Activated naive CD4-positive, alpha-beta T cell treated with anti-CD3 and anti-CD28 coated beads, Interleukin-2, amount 10 ng/mL, durations not matched to agents 7 days and 5 days (primary cell): Measurements from ENCODE around the gene AP1M2.
"Not testable (repeated sequence)": the region's sequence is repeated elsewhere in the genome, so short reads cannot be mapped to it uniquely, and the experiment has no call there.

ENCODE experiments used
- CTCF ChIA-PET: fragments of 350-600 bp; sonication (Branson Sonifier 250); formaldehyde crosslinking; loops from one replicate; lab custom pipeline; 2021; ENCODE audit warnings: antibody characterized with exemption; lab: Charles Lee
- DNase-seq: peaks from one replicate; pipeline ENCODE4 v3.0.0-alpha.2; 2020
- H3K27ac Mint-ChIP-seq: one replicate; pipeline ENCODE4 v1.8.0; 2021; ENCODE audit warnings: mild to moderate bottlenecking, moderate library complexity, mixed read lengths
- H3K27me3 Mint-ChIP-seq: one replicate; pipeline ENCODE4 v1.8.0; 2021; ENCODE audit warnings: mild to moderate bottlenecking, mixed read lengths
- H3K36me3 Mint-ChIP-seq: one replicate; pipeline ENCODE4 v1.8.0; 2021; ENCODE audit warnings: mixed read lengths
- H3K4me1 Mint-ChIP-seq: one replicate; pipeline ENCODE4 v1.8.0; 2021; ENCODE audit warnings: mixed read lengths
- H3K4me3 Mint-ChIP-seq: one replicate; pipeline ENCODE4 v1.8.0; 2021; ENCODE audit warnings: mild to moderate bottlenecking, moderate library complexity, mixed read lengths
- H3K9me3 Mint-ChIP-seq: one replicate; pipeline ENCODE4 v1.8.0; 2021; ENCODE audit warnings: mixed read lengths

Gene AP1M2

DNA sequence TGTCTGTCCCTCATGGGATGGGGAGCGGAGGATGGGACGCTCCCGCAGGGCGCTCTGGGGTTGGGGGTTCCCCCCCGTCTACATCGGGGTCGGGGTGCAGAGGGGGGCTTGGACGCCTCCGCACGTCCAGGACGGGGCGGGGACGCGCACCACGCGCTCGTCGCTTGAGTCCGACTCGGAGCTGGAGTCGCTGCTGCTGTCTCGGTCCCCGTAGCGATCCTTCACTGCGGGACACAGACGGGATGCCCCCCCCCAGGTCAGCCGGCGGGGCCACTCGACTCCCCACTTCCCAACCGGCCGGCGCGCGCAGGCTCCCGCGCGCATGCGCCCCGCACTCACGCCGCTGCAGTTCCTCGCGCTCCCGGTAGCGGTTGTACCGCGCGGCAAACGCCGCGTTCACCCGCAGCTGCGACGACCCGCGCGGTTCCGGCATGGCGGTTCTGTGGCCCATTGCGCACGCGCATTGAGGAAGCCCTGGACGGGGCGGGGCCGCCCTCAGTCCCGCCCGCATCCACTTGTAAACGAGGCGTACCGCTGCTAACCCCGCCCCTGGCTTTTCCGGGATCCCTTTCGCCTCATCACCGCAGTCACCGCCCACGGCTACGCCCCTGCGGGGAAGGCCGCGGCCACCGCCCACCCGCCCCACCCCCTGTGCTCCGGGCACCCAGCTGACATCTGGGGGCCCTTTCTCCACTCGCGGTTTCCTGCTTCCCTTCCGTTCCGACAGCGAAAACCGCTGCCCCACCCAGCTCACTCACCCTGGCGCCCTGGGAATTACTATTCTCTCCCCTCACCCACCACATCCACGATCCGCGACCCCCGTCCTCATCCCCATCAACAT, 21.3 kb downstream of the AP1M2 start, which contains the start of gene KRI1:
KRI1 (minus strand) TSS at position 444 of the 841 bp plus-strand sequence; CDS start at position 433, 11 bp downstream.
- Mint-ChIP-seq H3K27me3 (no peaks in the 10 kb centered on the region), H3K4me3 (peak within 1 kb of the TSS; percentile 84), H3K27ac (peak within 1 kb of the TSS; percentile 99), H3K9me3 (no peaks in the 10 kb centered on the region), H3K4me1 (peaks cover 47% of the 10 kb centered on the region), H3K36me3 (peaks cover 49% of the 10 kb centered on the region)
- CTCF ChIA-PET = interaction anchor here (0.7 to 2.8 kb wide), 6 partner anchors 9 to 134 kb away, joined by 3 to 11 read pairs (median 4); no protein-coding TSS in a partner anchor
- peak; percentile 99 for DNase-seq

DNA sequence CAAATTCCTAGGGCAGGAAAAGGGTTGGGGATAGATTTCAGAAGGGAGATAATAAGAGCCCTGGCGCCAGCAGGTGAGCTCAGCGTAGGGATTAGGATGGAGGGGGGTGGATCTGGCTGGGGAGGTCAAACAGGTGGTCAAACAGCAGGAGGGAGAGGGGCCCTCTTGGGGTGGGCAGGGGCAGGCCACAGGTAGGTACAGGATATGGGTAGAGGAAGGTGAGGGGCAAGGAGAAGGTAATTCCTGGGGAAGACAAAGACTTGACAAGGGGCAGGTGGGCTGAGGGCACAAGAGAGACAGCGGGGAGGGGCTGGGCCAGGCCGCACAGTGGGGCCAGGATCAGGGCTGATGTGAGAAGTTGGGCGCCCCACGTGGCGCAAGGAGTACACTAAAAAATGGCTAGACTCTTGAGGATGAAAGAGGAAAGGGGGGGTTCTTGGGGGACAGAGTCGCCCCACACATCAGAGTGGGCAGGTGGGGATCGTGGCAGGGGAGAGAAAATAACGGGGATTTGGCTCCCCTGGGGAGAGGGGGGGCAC, 22.0 kb downstream of the AP1M2 start:
- H3K9me3 Mint-ChIP-seq = no peaks in the 10 kb centered on the region
- DNase-seq = peak; percentile 70
- CTCF ChIA-PET = interaction anchor here (2.8 kb wide), 1 partner anchor 11 kb away, joined by 11 read pairs; no protein-coding TSS in a partner anchor
- peak overlapping the region; percentile 84 for H3K4me3 Mint-ChIP-seq
- peak overlapping the region; percentile 99 for H3K27ac Mint-ChIP-seq
- H3K27me3 Mint-ChIP-seq = no peaks in the 10 kb centered on the region
- peaks cover 44% of the 10 kb centered on the region for H3K4me1 Mint-ChIP-seq
- peaks cover 56% of the 10 kb centered on the region for H3K36me3 Mint-ChIP-seq

DNA sequence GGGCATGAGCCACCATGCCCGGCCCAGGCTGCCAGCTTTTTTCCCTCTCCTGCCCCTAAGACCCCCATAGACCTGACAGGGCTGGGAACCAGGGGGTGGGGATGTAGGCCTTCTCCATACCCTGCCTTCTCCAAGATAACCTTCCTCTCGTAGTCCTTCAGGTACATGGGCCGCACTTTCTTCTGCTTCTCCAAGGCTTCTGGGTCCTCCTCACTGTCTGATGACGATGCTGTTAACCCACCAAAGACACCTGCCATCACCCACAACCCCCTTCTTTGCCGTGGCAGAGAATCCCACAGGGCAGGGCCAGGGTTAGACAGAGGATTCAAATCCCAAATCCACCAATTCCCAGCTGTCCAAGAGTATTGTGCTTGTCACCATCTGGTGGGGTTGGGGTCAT, 24.5 kb downstream of the AP1M2 start:
- no peak for DNase-seq
- H3K4me1 Mint-ChIP-seq = peaks cover 35% of the 10 kb centered on the region
- no peak overlapping the region for H3K27ac Mint-ChIP-seq

DNA sequence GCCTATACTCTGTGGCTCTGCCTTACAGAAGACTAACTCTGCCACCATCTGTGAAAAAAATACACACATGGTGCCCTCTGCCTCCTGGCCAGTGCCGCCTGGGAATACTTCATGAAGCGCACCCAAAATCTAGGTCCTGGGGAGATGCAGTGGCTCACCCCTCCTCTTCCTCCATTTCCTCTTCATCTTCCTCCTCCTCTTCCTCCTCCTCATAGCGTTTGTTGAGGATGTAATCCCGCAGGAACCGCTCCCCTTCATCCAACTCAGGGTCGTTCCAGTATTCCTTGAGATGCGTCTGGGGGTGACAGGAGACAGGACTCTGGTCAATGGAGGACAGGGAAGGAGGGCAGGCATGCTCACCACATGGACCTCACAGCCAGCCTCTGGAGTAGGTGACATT, 27.0 kb downstream of the AP1M2 start:
- H3K27me3 Mint-ChIP-seq = no peaks in the 10 kb centered on the region
- CTCF ChIA-PET = no interaction called here
- DNase-seq = no peak
- H3K4me3 Mint-ChIP-seq = no peak overlapping the region
- H3K27ac Mint-ChIP-seq = no peak overlapping the region
- H3K36me3 Mint-ChIP-seq = peaks cover 58% of the 10 kb centered on the region
- H3K9me3 Mint-ChIP-seq = no peaks in the 10 kb centered on the region
- H3K4me1 Mint-ChIP-seq = peaks cover 31% of the 10 kb centered on the region

More for the DNA sequence above, 24.5 kb downstream of the AP1M2 start:
- H3K9me3 Mint-ChIP-seq = no peaks in the 10 kb centered on the region
- H3K36me3 Mint-ChIP-seq = peaks cover 67% of the 10 kb centered on the region
- H3K27me3 Mint-ChIP-seq = no peaks in the 10 kb centered on the region
- no peak overlapping the region for H3K4me3 Mint-ChIP-seq
- CTCF ChIA-PET = interaction anchor here (1.5 to 1.6 kb wide), 2 partner anchors 9 to 19 kb away, joined by 4 to 5 read pairs; no protein-coding TSS in a partner anchor

DNA sequence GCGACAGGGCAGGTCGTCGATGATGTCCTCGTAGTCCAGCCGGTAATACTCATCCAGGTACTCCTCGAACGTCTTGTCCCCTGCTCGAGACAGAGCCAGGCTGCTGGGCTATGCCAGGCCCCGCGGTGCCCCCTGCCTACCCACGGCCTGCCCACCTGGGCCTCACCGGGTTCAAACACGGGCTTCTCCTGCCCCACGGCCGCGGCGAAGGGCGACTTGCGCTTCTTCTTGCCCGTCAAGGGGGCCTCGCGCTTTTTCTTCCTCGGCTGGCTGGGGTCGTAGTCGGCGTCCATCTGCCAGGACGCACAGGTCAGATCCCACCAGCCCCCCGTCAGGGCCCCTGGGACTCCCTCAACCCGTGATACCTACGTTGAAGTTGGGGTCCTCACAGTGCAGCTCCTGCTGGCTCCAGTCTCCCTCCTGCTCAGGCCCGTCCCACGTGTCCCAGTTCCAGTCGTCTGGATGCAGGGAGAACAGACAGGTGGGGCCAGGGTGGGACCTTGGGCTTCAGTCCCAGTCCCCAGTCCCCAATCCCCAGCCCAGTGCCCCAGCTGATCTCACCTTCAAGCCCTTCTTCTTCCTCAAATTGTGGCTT, 29.4 kb downstream of the AP1M2 start:
- CTCF ChIA-PET = interaction anchor here (0.9 kb wide), 1 partner anchor 8 kb away, joined by 3 read pairs; the partner anchor contains the start of gene KRI1
- DNase-seq = no peak
- peaks cover 69% of the 10 kb centered on the region for H3K36me3 Mint-ChIP-seq
- peak overlapping the region; percentile 33 for H3K27ac Mint-ChIP-seq
- H3K4me1 Mint-ChIP-seq = peaks cover 44% of the 10 kb centered on the region
- H3K27me3 Mint-ChIP-seq = no peaks in the 10 kb centered on the region
- no peak overlapping the region for H3K4me3 Mint-ChIP-seq
- H3K9me3 Mint-ChIP-seq = no peaks in the 10 kb centered on the region

DNA sequence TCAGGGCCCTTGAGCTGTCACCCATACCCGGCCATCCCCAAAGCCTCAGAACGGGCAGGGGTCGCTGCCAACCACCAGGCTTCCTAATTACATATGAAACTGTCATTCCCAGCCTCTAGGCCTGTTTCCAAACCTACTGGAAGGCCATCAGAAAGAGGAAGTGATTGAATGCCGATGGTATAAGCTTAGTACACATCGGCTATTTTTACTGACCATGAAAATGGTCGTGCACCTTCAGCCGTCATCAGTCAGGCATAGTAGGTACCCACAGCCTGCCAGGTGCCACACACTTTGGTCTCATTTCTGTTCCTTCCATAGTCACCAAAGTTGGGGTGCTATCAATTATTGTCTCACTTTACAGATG, 31.5 kb downstream of the AP1M2 start:
- CTCF ChIA-PET = interaction anchor here (1.1 to 1.7 kb wide), 3 partner anchors 12 to 144 kb away, joined by 3 to 4 read pairs (median 4); no protein-coding TSS in a partner anchor
- Mint-ChIP-seq H3K4me1 (peaks cover 54% of the 10 kb centered on the region), H3K9me3 (no peaks in the 10 kb centered on the region), H3K36me3 (peaks cover 68% of the 10 kb centered on the region), H3K27ac (peak overlapping the region; percentile 97), H3K4me3 (no peak overlapping the region), H3K27me3 (no peaks in the 10 kb centered on the region)
- DNase-seq = no peak

DNA sequence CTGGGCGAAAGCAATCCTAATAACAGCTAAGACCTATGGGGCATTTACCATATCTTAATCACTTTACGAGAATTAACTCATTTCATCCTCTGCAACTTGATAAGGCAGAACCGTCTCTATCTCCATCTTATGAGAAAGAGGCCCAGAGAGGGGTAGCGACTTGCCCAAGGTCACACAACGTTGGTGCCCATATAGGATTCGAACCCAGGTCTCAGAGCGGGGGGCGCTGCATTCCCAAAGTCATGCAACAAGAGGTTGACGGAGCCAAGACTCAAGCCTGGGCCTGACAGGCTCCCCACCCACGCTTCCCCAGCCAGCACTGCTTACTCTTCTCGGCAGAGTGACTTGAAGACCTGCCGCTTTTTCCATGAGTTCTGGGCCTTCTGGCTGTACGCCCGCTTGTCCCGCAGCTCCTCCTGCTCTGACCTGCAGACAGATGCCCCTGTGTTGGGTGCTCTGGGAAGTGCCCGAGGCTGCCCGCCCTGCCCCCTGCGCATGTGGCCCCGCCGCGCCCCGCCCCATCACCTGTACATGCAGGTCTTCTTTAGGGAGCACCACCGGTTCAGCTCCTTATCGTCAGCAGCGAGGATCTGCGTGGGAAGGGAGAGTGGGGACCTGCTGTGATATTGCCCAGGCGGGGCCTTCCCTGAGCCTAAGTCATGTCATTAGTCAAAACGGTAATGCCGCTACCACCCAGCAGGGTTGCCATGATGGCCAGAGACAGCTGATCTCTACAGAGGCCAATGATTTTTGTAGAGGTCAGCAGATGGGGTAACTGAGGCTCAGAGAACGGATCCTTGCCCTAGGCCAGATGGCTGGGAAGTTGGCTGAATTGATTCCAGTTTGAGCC, 32.1 kb downstream of the AP1M2 start:
- Mint-ChIP-seq H3K4me1 (peaks cover 58% of the 10 kb centered on the region), H3K36me3 (peaks cover 67% of the 10 kb centered on the region), H3K27ac (peak overlapping the region; percentile 97), H3K4me3 (peak overlapping the region; percentile 66), H3K9me3 (no peaks in the 10 kb centered on the region), H3K27me3 (no peaks in the 10 kb centered on the region)
- CTCF ChIA-PET = interaction anchor here (1.1 to 2.5 kb wide), 6 partner anchors 10 to 145 kb away, joined by 3 to 11 read pairs (median 4); partner anchors contain the start of gene KRI1
- no peak for DNase-seq

DNA sequence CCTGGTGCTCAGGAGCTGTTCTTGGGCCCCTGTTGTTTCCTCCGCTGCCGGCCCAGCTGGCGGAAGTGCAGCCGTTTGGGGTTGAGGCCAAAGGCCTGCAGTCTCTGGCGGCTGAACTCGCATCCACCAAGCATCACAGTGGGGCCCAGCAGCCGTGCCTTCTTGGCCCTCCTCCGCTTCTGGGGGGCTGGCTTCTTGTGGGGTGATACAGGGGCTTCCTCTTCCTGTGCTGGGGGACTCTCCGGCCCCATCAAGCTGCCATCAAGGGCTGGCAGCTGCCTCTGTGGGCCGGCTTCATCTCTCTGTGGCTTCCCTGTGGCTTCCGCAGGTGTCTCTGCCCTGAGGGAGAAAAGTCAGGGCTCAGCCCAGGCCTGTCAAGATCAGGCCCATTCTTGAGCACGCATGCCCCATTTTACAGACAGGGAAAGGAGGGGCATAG, 33.1 kb downstream of the AP1M2 start:
- peaks cover 60% of the 10 kb centered on the region for H3K4me1 Mint-ChIP-seq
- peak overlapping the region; percentile 66 for H3K4me3 Mint-ChIP-seq
- DNase-seq = peak; percentile 84
- H3K9me3 Mint-ChIP-seq = no peaks in the 10 kb centered on the region
- peaks cover 62% of the 10 kb centered on the region for H3K36me3 Mint-ChIP-seq
- H3K27ac Mint-ChIP-seq = peak overlapping the region; percentile 97
- no peaks in the 10 kb centered on the region for H3K27me3 Mint-ChIP-seq
- CTCF ChIA-PET = interaction anchor here (1.0 to 2.5 kb wide), 11 partner anchors 9 to 146 kb away, joined by 3 to 11 read pairs (median 4); partner anchors contain the start of gene KRI1

DNA sequence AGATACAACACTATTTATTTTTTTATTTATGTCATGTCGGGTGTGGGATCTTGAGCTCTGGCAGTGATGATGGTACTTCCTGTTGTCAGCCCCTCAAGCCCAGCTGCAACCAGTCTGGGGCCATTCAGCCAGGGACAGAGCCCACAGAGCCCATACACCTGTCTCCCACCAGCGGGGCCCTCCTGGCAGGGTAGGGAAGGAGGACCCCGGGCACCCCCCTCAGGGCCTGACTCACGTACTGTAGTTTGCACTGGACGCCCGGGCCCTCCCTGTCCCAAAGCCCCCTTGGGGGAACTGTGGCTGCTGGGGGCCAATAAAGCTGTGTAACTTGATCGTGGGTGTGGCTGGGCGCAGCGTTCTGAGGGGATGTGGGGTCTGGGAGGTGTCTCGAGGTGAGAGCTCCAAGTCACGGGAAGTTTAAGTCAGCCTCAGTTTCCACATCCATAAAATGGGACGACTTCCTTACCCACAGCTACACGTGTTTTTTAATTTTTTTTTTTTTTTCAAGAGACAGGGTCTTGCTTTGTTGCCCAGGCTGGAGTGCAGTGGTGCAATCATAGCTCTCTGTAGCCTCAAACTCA, 33.9 kb downstream of the AP1M2 start:
- CTCF ChIA-PET = interaction anchor here (0.8 to 2.5 kb wide), 13 partner anchors 9 to 282 kb away, joined by 3 to 11 read pairs (median 3); partner anchors contain the start of genes ICAM1 and KRI1
- DNase-seq = no peak
- peak overlapping the region; percentile 66 for H3K4me3 Mint-ChIP-seq
- H3K27ac Mint-ChIP-seq = peak overlapping the region; percentile 97
- no peaks in the 10 kb centered on the region for H3K27me3 Mint-ChIP-seq
- H3K4me1 Mint-ChIP-seq = peaks cover 60% of the 10 kb centered on the region
- H3K9me3 Mint-ChIP-seq = no peaks in the 10 kb centered on the region
- peaks cover 64% of the 10 kb centered on the region for H3K36me3 Mint-ChIP-seq

DNA sequence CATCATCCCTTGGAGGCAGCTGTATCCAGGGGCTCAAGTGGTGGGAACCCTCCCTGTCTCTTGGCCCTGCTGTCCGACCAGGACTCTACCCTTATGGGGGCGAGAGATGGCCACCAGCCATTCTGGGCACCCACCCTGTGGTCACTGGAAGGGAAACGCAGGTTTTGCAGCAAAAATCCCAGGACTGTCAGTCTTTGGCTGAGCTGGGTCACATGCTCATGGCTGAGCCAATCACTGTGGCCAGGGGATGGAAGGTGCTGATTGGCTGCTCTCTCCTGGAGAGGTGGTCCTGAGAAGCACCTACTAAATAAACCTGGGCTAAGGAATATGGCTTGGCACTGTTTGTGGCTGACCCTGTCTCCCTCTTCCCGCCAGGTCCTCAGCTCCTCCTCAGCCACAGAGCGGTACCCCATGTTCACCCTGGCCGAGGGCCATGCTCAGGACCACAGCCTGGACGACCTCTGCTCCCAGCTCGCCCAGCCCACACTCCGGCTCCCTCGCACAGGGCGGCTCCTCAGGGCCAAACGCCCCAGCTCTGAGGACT, 34.5 kb downstream of the AP1M2 start:
- no peaks in the 10 kb centered on the region for H3K9me3 Mint-ChIP-seq
- H3K27ac Mint-ChIP-seq = peak overlapping the region; percentile 97
- no peaks in the 10 kb centered on the region for H3K27me3 Mint-ChIP-seq
- DNase-seq = peak; percentile 37
- peaks cover 60% of the 10 kb centered on the region for H3K36me3 Mint-ChIP-seq
- CTCF ChIA-PET = interaction anchor here (0.8 to 2.5 kb wide), 12 partner anchors 11 to 281 kb away, joined by 3 to 12 read pairs (median 4); partner anchors contain the start of genes ICAM1 and KRI1
- peaks cover 58% of the 10 kb centered on the region for H3K4me1 Mint-ChIP-seq
- H3K4me3 Mint-ChIP-seq = no peak overlapping the region

DNA sequence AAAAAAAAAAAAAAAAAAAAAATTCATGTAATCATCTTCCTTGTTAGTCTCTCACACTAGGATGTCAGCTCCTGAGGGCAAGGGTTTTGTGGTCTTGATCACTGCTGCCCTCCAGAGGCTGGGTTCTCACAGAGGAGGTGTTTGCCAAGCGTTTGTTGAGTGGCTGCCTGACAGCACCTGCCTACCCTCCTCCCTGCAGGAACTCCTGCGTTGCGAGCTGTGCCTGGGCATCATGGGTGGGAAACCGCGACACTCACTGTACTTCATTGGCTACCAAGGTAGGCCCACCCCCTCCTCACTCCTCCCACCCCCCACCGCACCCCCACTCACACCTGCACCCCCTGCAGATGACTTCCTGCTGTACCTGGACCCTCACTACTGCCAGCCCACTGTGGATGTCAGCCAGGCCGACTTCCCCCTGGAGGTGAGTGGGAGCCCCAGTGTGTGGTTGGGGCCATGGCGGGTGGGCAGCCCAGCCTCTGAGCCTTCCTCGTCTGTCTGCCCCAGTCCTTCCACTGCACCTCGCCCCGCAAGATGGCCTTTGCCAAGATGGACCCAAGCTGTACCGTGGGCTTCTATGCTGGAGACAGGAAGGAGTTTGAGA, 35.3 kb downstream of the AP1M2 start:
- Mint-ChIP-seq H3K4me1 (peaks cover 60% of the 10 kb centered on the region), H3K9me3 (no peaks in the 10 kb centered on the region), H3K4me3 (no peak overlapping the region), H3K36me3 (peaks cover 61% of the 10 kb centered on the region), H3K27ac (peak overlapping the region; percentile 97), H3K27me3 (no peaks in the 10 kb centered on the region)
- CTCF ChIA-PET = interaction anchor here (1.0 to 2.1 kb wide), 7 partner anchors 10 to 281 kb away, joined by 3 to 12 read pairs (median 3); partner anchors contain the start of genes CDC37 and ICAM1
- peak; percentile 69 for DNase-seq

DNA sequence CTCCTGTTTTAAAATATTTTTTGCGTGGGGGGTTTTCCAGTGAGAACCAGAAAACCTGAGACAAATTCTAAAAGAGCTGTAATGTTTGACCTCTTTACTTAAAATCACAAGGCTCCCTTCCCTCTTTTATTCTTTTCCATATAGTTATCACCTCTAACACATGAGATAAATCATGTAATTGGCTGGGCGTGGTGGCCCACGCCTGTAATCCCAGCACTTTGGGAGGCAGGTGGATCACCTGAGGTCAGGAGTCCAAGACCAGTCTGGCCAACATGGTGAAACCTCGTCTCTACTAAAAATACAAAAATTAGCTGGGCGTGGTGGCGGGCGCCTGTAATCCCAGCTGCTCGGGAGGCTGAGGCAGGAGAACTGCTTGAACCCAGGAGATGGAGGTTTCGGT, 36.1 kb downstream of the AP1M2 start:
- Mint-ChIP-seq H3K4me1 (peaks cover 58% of the 10 kb centered on the region), H3K36me3 (peaks cover 60% of the 10 kb centered on the region), H3K27ac (peak overlapping the region; percentile 33)
- H3K9me3 Mint-ChIP-seq, H3K4me3 Mint-ChIP-seq, DNase-seq, H3K27me3 Mint-ChIP-seq: not testable (repeated sequence)
- CTCF ChIA-PET = interaction anchor here (0.7 to 2.1 kb wide), 5 partner anchors 10 to 148 kb away, joined by 3 to 12 read pairs (median 4); partner anchors contain the start of gene CDC37
